GM23338 (cell line): ENCODE measurements around the gene ANKRD13B.

ENCODE experiments used
- CREB1 ChIP-seq: fragments of 250-450 bp; sonication (Bioruptor Pico); IDR thresholded peaks from 2 replicates; pipeline ENCODE4 v1.5.0; 2020; ENCODE audit warnings: low read depth, mild to moderate bottlenecking, moderate library complexity
- CTCF ChIP-seq, 2 experiments: fragments of 200-600 bp in 1 of 2; sonication (generic) in 1 of 2; conservative IDR thresholded peaks; 2 replicates each; pipeline versions ENCODE4 v1.5.1 to v1.6.1; 2016 to 2017; ENCODE audit warnings: antibody characterized with exemption in 2 of 2, low read depth in 2 of 2, mild to moderate bottlenecking in 2 of 2, moderate library complexity in 1 of 2
- EZH2 ChIP-seq: fragments of 200-600 bp; sonication (generic); IDR thresholded peaks from one replicate; pipeline ENCODE4 v1.8.0; 2017; ENCODE audit warnings: antibody characterized with exemption, mild to moderate bottlenecking, low read depth; ENCODE audit not compliant: unreplicated experiment
- JUNB ChIP-seq: IDR thresholded peaks from one replicate; pipeline ENCODE4 v1.6.1; 2016; ENCODE audit warnings: antibody characterized with exemption; ENCODE audit not compliant: unreplicated experiment
- POLR2AphosphoS5 ChIP-seq: IDR thresholded peaks from 2 replicates; pipeline ENCODE4 v1.6.1; 2016; ENCODE audit warnings: antibody characterized with exemption, low read depth
- ZNF331 ChIP-seq: fragments of 250-450 bp; sonication (Bioruptor Pico); IDR thresholded peaks from 2 replicates; pipeline ENCODE4 v1.5.0; 2020; ENCODE audit warnings: low read depth, mild to moderate bottlenecking, moderate library complexity
- TF ChIP-seq, protein P1 (sequence below): IDR thresholded peaks from one replicate; pipeline ENCODE4 v1.6.1; 2018; ENCODE audit warnings: antibody characterized with exemption; ENCODE audit not compliant: unreplicated experiment

DNA sequence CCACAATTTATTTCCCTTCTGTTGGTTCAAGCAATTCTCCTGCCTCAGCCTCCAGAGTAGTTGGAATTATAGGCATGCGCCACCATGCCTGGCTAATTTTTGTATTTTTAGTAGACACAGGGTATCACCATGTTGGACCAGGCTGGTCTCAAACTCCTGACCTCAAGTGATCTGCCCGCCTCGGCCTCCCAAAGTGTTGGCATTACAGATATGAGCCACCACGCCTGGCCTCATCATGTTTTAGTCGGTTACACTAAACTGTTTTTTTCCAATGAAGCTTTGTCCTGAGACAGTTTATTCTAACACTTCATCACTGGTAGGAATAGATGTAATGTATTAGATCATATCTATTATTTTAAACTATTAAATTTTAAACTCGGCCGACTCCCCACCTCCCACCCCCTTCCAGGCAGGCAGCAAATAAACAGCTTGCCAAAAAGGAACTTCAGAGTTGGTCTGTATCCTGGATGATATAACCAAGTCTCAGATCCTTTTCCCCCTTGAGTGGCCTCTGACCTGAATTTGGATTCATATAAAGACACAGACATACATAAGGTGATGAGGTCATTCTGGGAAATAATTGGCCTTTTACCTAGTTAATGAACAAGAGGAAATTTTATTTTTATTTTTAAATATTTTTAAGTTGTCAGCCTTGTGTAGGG, 48.2 kb downstream of the ANKRD13B start:
- TF ChIP-seq CTCF (conservative IDR thresholded peaks at IDR 0.05; ENCODE audit: low read depth in 2 of 2) (no peak), EZH2 (no peak), ZNF331 (CRISPR knock-in tag) (no peak), CREB1 (CRISPR knock-in tag) (no peak), POLR2AphosphoS5 (no peak), JUNB (no peak)
- TF ChIP-seq, protein P1, sequence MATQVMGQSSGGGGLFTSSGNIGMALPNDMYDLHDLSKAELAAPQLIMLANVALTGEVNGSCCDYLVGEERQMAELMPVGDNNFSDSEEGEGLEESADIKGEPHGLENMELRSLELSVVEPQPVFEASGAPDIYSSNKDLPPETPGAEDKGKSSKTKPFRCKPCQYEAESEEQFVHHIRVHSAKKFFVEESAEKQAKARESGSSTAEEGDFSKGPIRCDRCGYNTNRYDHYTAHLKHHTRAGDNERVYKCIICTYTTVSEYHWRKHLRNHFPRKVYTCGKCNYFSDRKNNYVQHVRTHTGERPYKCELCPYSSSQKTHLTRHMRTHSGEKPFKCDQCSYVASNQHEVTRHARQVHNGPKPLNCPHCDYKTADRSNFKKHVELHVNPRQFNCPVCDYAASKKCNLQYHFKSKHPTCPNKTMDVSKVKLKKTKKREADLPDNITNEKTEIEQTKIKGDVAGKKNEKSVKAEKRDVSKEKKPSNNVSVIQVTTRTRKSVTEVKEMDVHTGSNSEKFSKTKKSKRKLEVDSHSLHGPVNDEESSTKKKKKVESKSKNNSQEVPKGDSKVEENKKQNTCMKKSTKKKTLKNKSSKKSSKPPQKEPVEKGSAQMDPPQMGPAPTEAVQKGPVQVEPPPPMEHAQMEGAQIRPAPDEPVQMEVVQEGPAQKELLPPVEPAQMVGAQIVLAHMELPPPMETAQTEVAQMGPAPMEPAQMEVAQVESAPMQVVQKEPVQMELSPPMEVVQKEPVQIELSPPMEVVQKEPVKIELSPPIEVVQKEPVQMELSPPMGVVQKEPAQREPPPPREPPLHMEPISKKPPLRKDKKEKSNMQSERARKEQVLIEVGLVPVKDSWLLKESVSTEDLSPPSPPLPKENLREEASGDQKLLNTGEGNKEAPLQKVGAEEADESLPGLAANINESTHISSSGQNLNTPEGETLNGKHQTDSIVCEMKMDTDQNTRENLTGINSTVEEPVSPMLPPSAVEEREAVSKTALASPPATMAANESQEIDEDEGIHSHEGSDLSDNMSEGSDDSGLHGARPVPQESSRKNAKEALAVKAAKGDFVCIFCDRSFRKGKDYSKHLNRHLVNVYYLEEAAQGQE, result no peak
